ENCODE data around the gene GABRA4. TPM values are rescaled to one million over a fixed set of nuclear protein-coding genes. Genes with fewer than 3 reads are reported as not detected.

Gene GABRA4
- total and polyA plus RNA-seq, 10 of the 15 experiments (the other 5 are each of a cell fraction or from before 2014, with no cell fraction given) = 0.69 to 14.6 (median 1.1) TPM

DNA sequence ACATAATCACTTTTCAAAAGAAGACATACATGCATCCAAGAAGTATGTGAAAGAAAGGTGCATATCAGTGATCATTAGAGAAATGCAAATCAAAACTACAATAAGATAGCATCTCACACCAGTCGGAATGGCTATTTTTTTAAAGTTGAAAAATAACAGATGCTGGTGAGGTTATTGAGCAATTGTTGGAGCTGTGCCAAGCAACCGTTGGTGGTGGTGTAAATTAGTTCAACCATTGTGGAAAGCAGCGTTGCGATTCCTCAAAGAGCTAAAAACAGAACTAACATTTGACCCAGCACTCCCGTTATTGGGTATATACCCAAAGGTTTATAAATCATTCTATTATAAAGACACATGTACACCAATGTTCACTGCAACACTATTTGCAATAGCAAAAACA is 98.6 kb downstream of the GABRA4 start (continued):
- no peak for TF ChIP-seq PAX8 (IDR thresholded peaks at IDR 0.05)
- TF ChIP-seq CEBPB (IDR thresholded peaks at IDR 0.05; ENCODE audit: borderline replicate concordance in 1 of 2, low read depth in 2 of 2, low read length in 2 of 2) = no peak
- TF ChIP-seq SIN3A (IDR thresholded peaks at IDR 0.05; ENCODE audit: low read depth, low read length) = no peak
- no peak for TF ChIP-seq IRF4 (IDR thresholded peaks at IDR 0.05; ENCODE audit: low read depth, low read length)

DNA sequence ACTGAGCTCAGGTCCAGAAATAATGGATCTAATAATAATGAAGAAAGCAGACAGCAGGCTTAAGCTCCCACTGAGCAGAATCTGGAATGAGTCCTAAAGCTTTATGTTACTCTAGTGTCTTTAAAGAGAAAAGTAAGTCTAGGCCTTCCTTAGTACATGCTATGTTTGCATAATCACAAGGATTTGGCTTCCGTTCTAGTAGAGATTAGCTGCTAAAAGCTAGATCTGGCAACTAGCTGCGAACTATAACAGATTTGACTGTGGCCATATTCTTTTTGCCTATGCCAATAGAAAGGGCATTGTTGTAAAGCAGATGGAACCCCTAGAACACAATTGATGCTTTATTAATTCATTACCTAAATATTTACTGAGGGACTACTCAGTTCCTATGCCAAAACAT is 103.3 kb downstream of the GABRA4 start:
- Histone ChIP-seq H3K4me1 (ENCODE audit: control insufficient read depth, insufficient read depth, low read length) (no peaks in the 10 kb centered on the region), H3K9ac (ENCODE audit: control insufficient read depth, insufficient read depth, low read length) (no peak overlapping the region), H3K27me3 (replicated peaks in 1 of 2; ENCODE audit: control insufficient read depth in 2 of 2, insufficient read depth in 2 of 2, low read length in 1 of 2) (no peaks in the 10 kb centered on the region), H4K20me1 (ENCODE audit: control insufficient read depth, insufficient read depth) (no peaks in the 10 kb centered on the region), H2AFZ (ENCODE audit: control insufficient read depth, low read depth, low read length) (no peak overlapping the region), H3K4me3 (no peak overlapping the region), H3K4me2 (ENCODE audit: control insufficient read depth, insufficient read depth) (no peak overlapping the region), H3K36me3 (ENCODE audit: control insufficient read depth in 2 of 2, insufficient read depth in 2 of 2, low read length in 1 of 2) (no peaks in the 10 kb centered on the region), H3K9me3 (replicated peaks; ENCODE audit: control insufficient read depth, insufficient read depth, low read length) (no peaks in the 10 kb centered on the region), H3K79me2 (ENCODE audit: control insufficient read depth, insufficient read depth, low read length) (no peaks in the 10 kb centered on the region), H3K27ac (ENCODE audit: control insufficient read depth, insufficient read depth) (no peak overlapping the region)
- ChIA-PET RAD21 (ENCODE audit: unreplicated experiment) (no interaction called here), SMC1A (ENCODE audit: uncharacterized antibody, unreplicated experiment) (interaction anchor here (1.1 to 1.3 kb wide), 3 partner anchors 30 to 441 kb away, joined by 3 to 4 read pairs (median 4); no protein-coding TSS in a partner anchor), CTCF (no interaction called here), POLR2A (no interaction called here)
- BruUV-seq (replicated peaks) = no TSS peak
- intact Hi-C loops (cut with micrococcal nuclease; ENCODE audit: unreplicated experiment) = no loop called here
- in situ Hi-C loops (cut with MboI) = no loop called here
- no peak for FAIRE-seq
- WGBS (ENCODE audit: insufficient coverage, insufficient replicate concordance, low lambda C conversion rate, missing lambda C conversion rate) = 13% methylated on average over 2 of the region's 2 CpGs
- no peak for DNase-seq (ENCODE audit: low read depth, low spot score)
- TF ChIP-seq IKZF1 (conservative IDR thresholded peaks at IDR 0.05) (no peak), CHD4 (IDR thresholded peaks at IDR 0.05) (no peak), YY1 (IDR thresholded peaks at IDR 0.05; ENCODE audit: low read depth, low read length) (no peak), TCF7 (IDR thresholded peaks at IDR 0.05; ENCODE audit: borderline replicate concordance) (no peak), PAX8 (IDR thresholded peaks at IDR 0.05) (no peak), SUZ12 (IDR thresholded peaks at IDR 0.05; ENCODE audit: unreplicated experiment) (no peak), CREM (IDR thresholded peaks at IDR 0.05; ENCODE audit: low read depth) (no peak), JUNB (IDR thresholded peaks at IDR 0.05) (no peak), BHLHE40 (IDR thresholded peaks at IDR 0.05; ENCODE audit: borderline replicate concordance in 1 of 2, low read depth in 2 of 2, low read length in 1 of 2) (no peak), CBX5 (IDR thresholded peaks at IDR 0.05; ENCODE audit: low read depth) (no peak), ETV6 (conservative IDR thresholded peaks at IDR 0.05 in 1 of 2, IDR thresholded peaks at IDR 0.05 in 1 of 2; ENCODE audit: borderline replicate concordance in 1 of 2, low read depth in 1 of 2) (no peak)
- TF ChIP-seq, protein P1, sequence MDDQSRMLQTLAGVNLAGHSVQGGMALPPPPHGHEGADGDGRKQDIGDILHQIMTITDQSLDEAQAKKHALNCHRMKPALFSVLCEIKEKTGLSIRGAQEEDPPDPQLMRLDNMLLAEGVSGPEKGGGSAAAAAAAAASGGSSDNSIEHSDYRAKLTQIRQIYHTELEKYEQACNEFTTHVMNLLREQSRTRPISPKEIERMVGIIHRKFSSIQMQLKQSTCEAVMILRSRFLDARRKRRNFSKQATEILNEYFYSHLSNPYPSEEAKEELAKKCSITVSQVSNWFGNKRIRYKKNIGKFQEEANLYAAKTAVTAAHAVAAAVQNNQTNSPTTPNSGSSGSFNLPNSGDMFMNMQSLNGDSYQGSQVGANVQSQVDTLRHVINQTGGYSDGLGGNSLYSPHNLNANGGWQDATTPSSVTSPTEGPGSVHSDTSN (IDR thresholded peaks at IDR 0.05; ENCODE audit: insufficient replicate concordance, low read depth, low read length) = no peak
- TF ChIP-seq, protein P2, sequence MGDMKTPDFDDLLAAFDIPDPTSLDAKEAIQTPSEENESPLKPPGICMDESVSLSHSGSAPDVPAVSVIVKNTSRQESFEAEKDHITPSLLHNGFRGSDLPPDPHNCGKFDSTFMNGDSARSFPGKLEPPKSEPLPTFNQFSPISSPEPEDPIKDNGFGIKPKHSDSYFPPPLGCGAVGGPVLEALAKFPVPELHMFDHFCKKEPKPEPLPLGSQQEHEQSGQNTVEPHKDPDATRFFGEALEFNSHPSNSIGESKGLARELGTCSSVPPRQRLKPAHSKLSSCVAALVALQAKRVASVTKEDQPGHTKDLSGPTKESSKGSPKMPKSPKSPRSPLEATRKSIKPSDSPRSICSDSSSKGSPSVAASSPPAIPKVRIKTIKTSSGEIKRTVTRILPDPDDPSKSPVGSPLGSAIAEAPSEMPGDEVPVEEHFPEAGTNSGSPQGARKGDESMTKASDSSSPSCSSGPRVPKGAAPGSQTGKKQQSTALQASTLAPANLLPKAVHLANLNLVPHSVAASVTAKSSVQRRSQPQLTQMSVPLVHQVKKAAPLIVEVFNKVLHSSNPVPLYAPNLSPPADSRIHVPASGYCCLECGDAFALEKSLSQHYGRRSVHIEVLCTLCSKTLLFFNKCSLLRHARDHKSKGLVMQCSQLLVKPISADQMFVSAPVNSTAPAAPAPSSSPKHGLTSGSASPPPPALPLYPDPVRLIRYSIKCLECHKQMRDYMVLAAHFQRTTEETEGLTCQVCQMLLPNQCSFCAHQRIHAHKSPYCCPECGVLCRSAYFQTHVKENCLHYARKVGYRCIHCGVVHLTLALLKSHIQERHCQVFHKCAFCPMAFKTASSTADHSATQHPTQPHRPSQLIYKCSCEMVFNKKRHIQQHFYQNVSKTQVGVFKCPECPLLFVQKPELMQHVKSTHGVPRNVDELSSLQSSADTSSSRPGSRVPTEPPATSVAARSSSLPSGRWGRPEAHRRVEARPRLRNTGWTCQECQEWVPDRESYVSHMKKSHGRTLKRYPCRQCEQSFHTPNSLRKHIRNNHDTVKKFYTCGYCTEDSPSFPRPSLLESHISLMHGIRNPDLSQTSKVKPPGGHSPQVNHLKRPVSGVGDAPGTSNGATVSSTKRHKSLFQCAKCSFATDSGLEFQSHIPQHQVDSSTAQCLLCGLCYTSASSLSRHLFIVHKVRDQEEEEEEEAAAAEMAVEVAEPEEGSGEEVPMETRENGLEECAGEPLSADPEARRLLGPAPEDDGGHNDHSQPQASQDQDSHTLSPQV (IDR thresholded peaks at IDR 0.05) = no peak
- no peak for ATAC-seq
